ENCODE data around the gene MAML3. TPM values are rescaled to one million over a fixed set of nuclear protein-coding genes. Genes with fewer than 3 reads are reported as not detected.

MAML3 gene
- total RNA-seq, 2 experiments from 2014 or later, result 2.5 to 2.9 TPM

DNA sequence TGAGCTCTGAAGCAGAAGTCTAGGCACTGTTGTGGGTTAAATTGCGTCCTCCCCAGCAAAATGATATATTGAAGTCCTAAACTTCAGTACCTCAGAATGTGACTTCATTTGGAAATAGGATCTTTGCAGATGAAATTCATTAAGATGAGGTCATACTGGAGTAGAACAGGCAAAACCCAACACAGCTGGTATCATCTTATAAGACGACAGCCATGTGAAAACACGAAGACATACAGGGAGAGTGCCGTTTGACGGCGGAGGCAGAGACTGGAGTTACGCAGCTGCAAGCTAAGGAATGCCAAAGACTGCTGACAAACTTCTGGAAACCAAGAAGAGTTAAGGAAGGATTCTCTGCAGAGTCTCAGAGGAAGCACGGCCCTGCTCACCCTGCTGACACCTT lies 241.5 kb downstream of the MAML3 start:
- H3K36me3 ChIP-seq (ENCODE audit: insufficient read depth, low read length), result no peaks in the 10 kb centered on the region
- DNase-seq (no peak), ATAC-seq (ENCODE audit: poor library complexity) (no peak)
- TF ChIP-seq, protein P1, sequence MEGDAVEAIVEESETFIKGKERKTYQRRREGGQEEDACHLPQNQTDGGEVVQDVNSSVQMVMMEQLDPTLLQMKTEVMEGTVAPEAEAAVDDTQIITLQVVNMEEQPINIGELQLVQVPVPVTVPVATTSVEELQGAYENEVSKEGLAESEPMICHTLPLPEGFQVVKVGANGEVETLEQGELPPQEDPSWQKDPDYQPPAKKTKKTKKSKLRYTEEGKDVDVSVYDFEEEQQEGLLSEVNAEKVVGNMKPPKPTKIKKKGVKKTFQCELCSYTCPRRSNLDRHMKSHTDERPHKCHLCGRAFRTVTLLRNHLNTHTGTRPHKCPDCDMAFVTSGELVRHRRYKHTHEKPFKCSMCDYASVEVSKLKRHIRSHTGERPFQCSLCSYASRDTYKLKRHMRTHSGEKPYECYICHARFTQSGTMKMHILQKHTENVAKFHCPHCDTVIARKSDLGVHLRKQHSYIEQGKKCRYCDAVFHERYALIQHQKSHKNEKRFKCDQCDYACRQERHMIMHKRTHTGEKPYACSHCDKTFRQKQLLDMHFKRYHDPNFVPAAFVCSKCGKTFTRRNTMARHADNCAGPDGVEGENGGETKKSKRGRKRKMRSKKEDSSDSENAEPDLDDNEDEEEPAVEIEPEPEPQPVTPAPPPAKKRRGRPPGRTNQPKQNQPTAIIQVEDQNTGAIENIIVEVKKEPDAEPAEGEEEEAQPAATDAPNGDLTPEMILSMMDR (IDR thresholded peaks at IDR 0.05), result no peak
- H3K4me1 Mint-ChIP-seq (ENCODE audit: low read depth), result no peaks in the 10 kb centered on the region
- ChIA-PET POLR2A (no interaction called here), CTCF (no interaction called here)
- H3K4me1 ChIP-seq (ENCODE audit: insufficient read depth, low read length), result no peaks in the 10 kb centered on the region
- no peaks in the 10 kb centered on the region for H3K36me3 Mint-ChIP-seq (ENCODE audit: low read depth)
- intact Hi-C loops (cut with DNase I, micrococcal nuclease), result no loop called here
- H3K27me3 ChIP-seq (ENCODE audit: control insufficient read depth in 1 of 2, insufficient read depth in 2 of 2, low read length in 2 of 2), result no peaks in the 10 kb centered on the region
- no peak overlapping the region for H3K27ac Mint-ChIP-seq
- H3K4me3 ChIP-seq (ENCODE audit: low read length), result no peak overlapping the region
- no peak overlapping the region for H3K27ac ChIP-seq (ENCODE audit: low read depth in 1 of 2, low read length in 2 of 2)
- H3K9me3 ChIP-seq (ENCODE audit: control insufficient read depth in 1 of 2, insufficient read depth in 1 of 2, low read length in 2 of 2), result no peaks in the 10 kb centered on the region
- no peaks in the 10 kb centered on the region for H3K27me3 Mint-ChIP-seq
- no peak overlapping the region for H3K4me3 Mint-ChIP-seq
- no peaks in the 10 kb centered on the region for H3K9me3 Mint-ChIP-seq

DNA sequence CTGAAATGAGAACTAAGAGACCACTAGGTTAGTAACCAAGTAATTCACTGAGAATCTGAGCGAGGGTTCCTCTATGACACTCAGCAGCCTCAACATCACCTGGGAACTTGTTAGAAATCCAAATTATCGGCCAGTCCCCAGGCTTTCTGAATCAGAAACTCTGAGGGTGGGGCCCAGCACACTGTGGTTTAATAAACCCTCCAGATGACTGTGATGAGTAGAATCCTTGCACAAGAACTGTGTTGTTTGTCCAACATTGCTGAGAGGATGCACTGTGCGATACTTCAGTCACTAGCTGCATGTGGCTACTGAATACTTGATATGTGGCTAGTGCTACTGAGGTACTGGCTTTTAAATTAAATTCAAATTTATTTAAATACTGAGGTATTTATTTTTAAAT lies 243.9 kb downstream of the MAML3 start:
- TF ChIP-seq, protein P1 (IDR thresholded peaks at IDR 0.05), result no peak
- Mint-ChIP-seq H3K9me3 (no peaks in the 10 kb centered on the region), H3K27me3 (no peaks in the 10 kb centered on the region), H3K27ac (no peak overlapping the region), H3K4me1 (ENCODE audit: low read depth) (no peaks in the 10 kb centered on the region), H3K4me3 (no peak overlapping the region), H3K36me3 (ENCODE audit: low read depth) (no peaks in the 10 kb centered on the region)
- ChIA-PET POLR2A (no interaction called here), CTCF (interaction anchor here (0.9 kb wide), 1 partner anchor 9 kb away, joined by 3 read pairs; no protein-coding TSS in a partner anchor)
- Histone ChIP-seq H3K27me3 (ENCODE audit: control insufficient read depth in 1 of 2, insufficient read depth in 2 of 2, low read length in 2 of 2) (no peaks in the 10 kb centered on the region), H3K9me3 (ENCODE audit: control insufficient read depth in 1 of 2, insufficient read depth in 1 of 2, low read length in 2 of 2) (no peaks in the 10 kb centered on the region), H3K27ac (ENCODE audit: low read depth in 1 of 2, low read length in 2 of 2) (no peak overlapping the region), H3K36me3 (ENCODE audit: insufficient read depth, low read length) (no peaks in the 10 kb centered on the region), H3K4me1 (ENCODE audit: insufficient read depth, low read length) (no peaks in the 10 kb centered on the region), H3K4me3 (ENCODE audit: low read length) (no peak overlapping the region)
- intact Hi-C loops (cut with DNase I, micrococcal nuclease), result no loop called here
- DNase-seq (no peak), ATAC-seq (ENCODE audit: poor library complexity) (no peak)

DNA sequence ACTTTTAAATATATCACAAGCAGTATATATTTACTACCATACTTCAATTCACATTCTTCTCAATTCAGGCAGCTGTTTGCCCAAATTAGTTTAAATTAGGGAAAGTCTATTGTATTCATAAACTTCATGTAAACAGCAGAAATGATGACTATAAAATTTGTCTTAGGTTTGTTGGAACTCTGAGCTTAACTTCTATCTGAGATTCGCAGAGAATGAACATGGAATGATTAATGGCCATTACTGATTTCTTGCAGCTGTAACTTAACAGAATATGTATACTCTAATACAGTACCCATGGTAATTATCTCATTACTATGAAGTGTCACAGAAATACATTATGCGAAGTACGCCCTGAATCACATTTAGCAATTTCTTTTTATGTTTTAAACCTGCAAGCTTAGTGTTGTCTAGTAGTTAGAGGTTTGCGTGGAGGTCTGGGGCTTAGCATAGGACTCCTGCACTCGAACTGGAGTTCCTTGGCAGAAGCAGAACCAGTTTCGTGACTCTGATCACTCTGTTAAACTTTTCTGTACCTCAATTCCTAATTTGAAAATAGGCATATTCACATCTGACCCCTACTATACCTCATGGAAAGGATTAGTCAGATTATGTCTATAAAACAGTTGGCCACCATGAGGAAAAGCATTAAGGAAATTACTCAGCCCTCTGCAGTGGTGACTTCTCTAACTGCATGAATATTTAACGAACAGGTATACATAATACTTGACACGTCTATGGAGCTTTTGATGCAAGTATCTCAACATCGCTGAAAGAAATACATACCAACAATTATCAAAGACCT lies 245.1 kb downstream of the MAML3 start:
- H3K4me3 Mint-ChIP-seq, result no peak overlapping the region
- ChIA-PET POLR2A (no interaction called here), CTCF (interaction anchor here (1.0 kb wide), 1 partner anchor 764 kb away, joined by 3 read pairs; no protein-coding TSS in a partner anchor)
- Histone ChIP-seq H3K27me3 (ENCODE audit: control insufficient read depth in 1 of 2, insufficient read depth in 2 of 2, low read length in 2 of 2) (no peaks in the 10 kb centered on the region), H3K36me3 (ENCODE audit: insufficient read depth, low read length) (no peaks in the 10 kb centered on the region), H3K4me1 (ENCODE audit: insufficient read depth, low read length) (no peaks in the 10 kb centered on the region), H3K4me3 (ENCODE audit: low read length) (no peak overlapping the region), H3K9me3 (ENCODE audit: control insufficient read depth in 1 of 2, insufficient read depth in 1 of 2, low read length in 2 of 2) (no peaks in the 10 kb centered on the region), H3K27ac (ENCODE audit: low read depth in 1 of 2, low read length in 2 of 2) (no peak overlapping the region)
- H3K36me3 Mint-ChIP-seq (ENCODE audit: low read depth), result no peaks in the 10 kb centered on the region
- ATAC-seq (ENCODE audit: poor library complexity) (no peak), DNase-seq (no peak)
- TF ChIP-seq, protein P1 (IDR thresholded peaks at IDR 0.05), result no peak
- intact Hi-C loops (cut with DNase I, micrococcal nuclease), result no loop called here
- H3K4me1 Mint-ChIP-seq (ENCODE audit: low read depth), result no peaks in the 10 kb centered on the region
- no peaks in the 10 kb centered on the region for H3K9me3 Mint-ChIP-seq
- no peak overlapping the region for H3K27ac Mint-ChIP-seq
- H3K27me3 Mint-ChIP-seq, result no peaks in the 10 kb centered on the region

Measured in CD4-positive, alpha-beta T cell (primary cell).